K562 (cell line): ENCODE measurements around the gene GPX6. TPM values are rescaled to one million over a fixed set of nuclear protein-coding genes. Genes with fewer than 3 reads are reported as not detected.

Experiments
- BDP1 ChIP-seq: IDR thresholded peaks from 3 replicates; pipeline ENCODE4 v1.6.1; 2011; ENCODE audit not compliant: insufficient read length, insufficient read depth
- BRCA1 ChIP-seq, 2 experiments: fragments of 450-650 bp in 1 of 2; sonication (generic) in 1 of 2; formaldehyde crosslinking in 1 of 2; IDR thresholded peaks; 2 replicates each; pipeline versions ENCODE4 v1.5.0 to v1.6.1; 2017 to 2020; ENCODE audit warnings: mild to moderate bottlenecking in 1 of 2, missing genetic modification reagents in 1 of 2
- CBX3 ChIP-seq, 2 experiments: IDR thresholded peaks; 1 replicate in 1 of 2; 2 replicates in 1 of 2; pipeline ENCODE4 v1.6.1; 2012; ENCODE audit warnings: inconsistent platforms in 2 of 2, low read length in 2 of 2, borderline replicate concordance in 1 of 2, control low read depth in 1 of 2
- E2F5 ChIP-seq: sonication (generic); formaldehyde crosslinking; IDR thresholded peaks from 2 replicates; pipeline ENCODE4 v1.8.0; 2022; ENCODE audit warnings: mild to moderate bottlenecking, missing genetic modification reagents
- MCM2 ChIP-seq: fragments of 450-650 bp; IDR thresholded peaks from 2 replicates; pipeline ENCODE4 v1.6.1; 2017; ENCODE audit warnings: low read depth, mild to moderate bottlenecking
- MTA3 ChIP-seq: fragments of 450-650 bp; formaldehyde crosslinking; IDR thresholded peaks from 2 replicates; pipeline ENCODE4 v1.6.1; 2017; ENCODE audit warnings: mild to moderate bottlenecking, borderline replicate concordance
- PTRF ChIP-seq: fragments of 450-650 bp; IDR thresholded peaks from 2 replicates; pipeline ENCODE4 v1.6.1; 2016; ENCODE audit warnings: mild to moderate bottlenecking, missing genetic modification characterization, missing compliant biosample characterization
- RBM39 ChIP-seq: fragments of 200-400 bp; formaldehyde crosslinking; optimal IDR thresholded peaks from 2 replicates; pipeline ENCODE3; 2018; ENCODE audit warnings: low read depth, low read length
- RERE ChIP-seq: sonication (generic); formaldehyde crosslinking; IDR thresholded peaks from 2 replicates; pipeline ENCODE4 v1.8.0; 2023; ENCODE audit warnings: missing genetic modification reagents, mild to moderate bottlenecking, borderline replicate concordance
- RFX5 ChIP-seq: IDR thresholded peaks from 2 replicates; pipeline ENCODE4 v1.6.1; 2011; ENCODE audit warnings: low read depth, mild to moderate bottlenecking, improper control_type of control experiment, low read length
- STAT5A ChIP-seq: IDR thresholded peaks from 2 replicates; pipeline ENCODE4 v1.6.1; 2012; ENCODE audit warnings: low read length, inconsistent platforms, borderline replicate concordance
- ZNF316 ChIP-seq: fragments of 450-650 bp; IDR thresholded peaks from 2 replicates; pipeline ENCODE4 v1.6.1; 2016
- ZNF717 ChIP-seq: fragments of 250-450 bp; sonication (Bioruptor Pico); IDR thresholded peaks from 2 replicates; pipeline ENCODE4 v1.5.0; 2021
- polyA plus RNA-seq, 8 experiments: library from polyadenylated mRNA; depleted of rRNA in 4 of 8; stranded (reverse) in 5 of 8; unstranded in 3 of 8; fragments of >200 nt; fragmentation: Nextera tagmentation in 2 of 8; fragmentation: Illumina TruSeq in 1 of 8; extraction: Ambion mirVana in 2 of 8; extraction: Trizol in 1 of 8; gene quantifications; 2 replicates each; pipeline versions ENCODE4 v1.2.1 to v1.2.3, GENCODE V29; 2011 to 2014; ENCODE audit warnings: inconsistent platforms in 1 of 8, missing spikeins in 1 of 8
- total RNA-seq, 7 experiments: library from RNA; depleted of rRNA in 6 of 7; stranded (reverse); fragments of >200 nt in 6 of 7; fragmentation: Illumina TruSeq in 2 of 7; extraction: Trizol in 2 of 7; gene quantifications; 2 replicates each; pipeline versions ENCODE4 v1.2.1 to v1.2.3, GENCODE V29; 2011 to 2021; ENCODE audit warnings: low replicate concordance in 1 of 7
- TF ChIP-seq, protein P1 (sequence below): fragments of 450-650 bp; IDR thresholded peaks from 2 replicates; pipeline ENCODE4 v1.6.1; 2016; ENCODE audit warnings: low read depth

Gene GPX6
- total and polyA plus RNA-seq, 9 of the 15 experiments (the other 6 are each of a cell fraction or from before 2014, with no cell fraction given), result not detected

GRCh38 chr6:28480253-28480932 is 35.2 kb downstream of the GPX6 start (continued):
- TF ChIP-seq, protein P1, sequence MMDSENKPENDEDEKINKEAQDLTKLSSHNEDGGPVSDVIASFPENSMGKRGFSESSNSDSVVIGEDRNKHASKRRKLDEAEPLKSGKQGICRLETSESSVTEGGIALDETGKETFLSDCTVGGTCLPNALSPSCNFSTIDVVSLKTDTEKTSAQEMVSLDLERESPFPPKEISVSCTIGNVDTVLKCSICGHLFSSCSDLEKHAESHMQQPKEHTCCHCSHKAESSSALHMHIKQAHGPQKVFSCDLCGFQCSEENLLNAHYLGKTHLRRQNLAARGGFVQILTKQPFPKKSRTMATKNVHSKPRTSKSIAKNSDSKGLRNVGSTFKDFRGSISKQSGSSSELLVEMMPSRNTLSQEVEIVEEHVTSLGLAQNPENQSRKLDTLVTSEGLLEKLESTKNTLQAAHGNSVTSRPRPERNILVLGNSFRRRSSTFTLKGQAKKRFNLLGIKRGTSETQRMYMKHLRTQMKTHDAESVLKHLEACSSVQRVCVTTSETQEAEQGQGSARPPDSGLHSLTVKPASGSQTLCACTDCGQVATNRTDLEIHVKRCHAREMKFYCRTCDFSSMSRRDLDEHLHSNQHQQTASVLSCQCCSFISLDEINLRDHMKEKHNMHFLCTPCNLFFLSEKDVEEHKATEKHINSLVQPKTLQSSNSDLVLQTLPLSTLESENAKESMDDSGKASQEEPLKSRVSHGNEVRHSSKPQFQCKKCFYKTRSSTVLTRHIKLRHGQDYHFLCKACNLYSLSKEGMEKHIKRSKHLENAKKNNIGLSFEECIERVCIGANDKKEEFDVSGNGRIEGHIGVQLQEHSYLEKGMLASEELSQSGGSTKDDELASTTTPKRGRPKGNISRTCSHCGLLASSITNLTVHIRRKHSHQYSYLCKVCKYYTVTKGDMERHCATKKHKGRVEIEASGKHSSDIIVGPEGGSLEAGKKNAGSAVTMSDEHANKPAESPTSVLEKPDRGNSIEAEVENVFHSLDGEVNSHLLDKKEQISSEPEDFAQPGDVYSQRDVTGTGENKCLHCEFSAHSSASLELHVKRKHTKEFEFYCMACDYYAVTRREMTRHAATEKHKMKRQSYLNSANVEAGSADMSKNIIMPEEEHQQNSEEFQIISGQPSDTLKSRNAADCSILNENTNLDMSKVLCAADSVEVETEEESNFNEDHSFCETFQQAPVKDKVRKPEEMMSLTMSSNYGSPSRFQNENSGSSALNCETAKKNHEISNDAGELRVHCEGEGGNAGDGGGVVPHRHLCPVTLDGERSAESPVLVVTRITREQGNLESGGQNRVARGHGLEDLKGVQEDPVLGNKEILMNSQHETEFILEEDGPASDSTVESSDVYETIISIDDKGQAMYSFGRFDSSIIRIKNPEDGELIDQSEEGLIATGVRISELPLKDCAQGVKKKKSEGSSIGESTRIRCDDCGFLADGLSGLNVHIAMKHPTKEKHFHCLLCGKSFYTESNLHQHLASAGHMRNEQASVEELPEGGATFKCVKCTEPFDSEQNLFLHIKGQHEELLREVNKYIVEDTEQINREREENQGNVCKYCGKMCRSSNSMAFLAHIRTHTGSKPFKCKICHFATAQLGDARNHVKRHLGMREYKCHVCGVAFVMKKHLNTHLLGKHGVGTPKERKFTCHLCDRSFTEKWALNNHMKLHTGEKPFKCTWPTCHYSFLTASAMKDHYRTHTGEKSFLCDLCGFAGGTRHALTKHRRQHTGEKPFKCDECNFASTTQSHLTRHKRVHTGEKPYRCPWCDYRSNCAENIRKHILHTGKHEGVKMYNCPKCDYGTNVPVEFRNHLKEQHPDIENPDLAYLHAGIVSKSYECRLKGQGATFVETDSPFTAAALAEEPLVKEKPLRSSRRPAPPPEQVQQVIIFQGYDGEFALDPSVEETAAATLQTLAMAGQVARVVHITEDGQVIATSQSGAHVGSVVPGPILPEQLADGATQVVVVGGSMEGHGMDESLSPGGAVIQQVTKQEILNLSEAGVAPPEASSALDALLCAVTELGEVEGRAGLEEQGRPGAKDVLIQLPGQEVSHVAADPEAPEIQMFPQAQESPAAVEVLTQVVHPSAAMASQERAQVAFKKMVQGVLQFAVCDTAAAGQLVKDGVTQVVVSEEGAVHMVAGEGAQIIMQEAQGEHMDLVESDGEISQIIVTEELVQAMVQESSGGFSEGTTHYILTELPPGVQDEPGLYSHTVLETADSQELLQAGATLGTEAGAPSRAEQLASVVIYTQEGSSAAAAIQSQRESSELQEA, result no peak
- no peak for TF ChIP-seq MCM2
- TF ChIP-seq RERE (CRISPR knock-in tag), result no peak
- peak; percentile 96 for TF ChIP-seq ZNF316
- TF ChIP-seq CBX3 (IDR thresholded peaks at IDR 0.05; ENCODE audit: borderline replicate concordance in 1 of 2, low read length in 2 of 2), result peak in 1 of 2 experiments; percentile 71; a peak in 1 of 3 replicates
- TF ChIP-seq BRCA1 (IDR thresholded peaks at IDR 0.05), result no peak
- TF ChIP-seq BRCA1 (CRISPR knock-in tag; IDR thresholded peaks at IDR 0.05), result no peak
- TF ChIP-seq BDP1, result no peak
- no peak for TF ChIP-seq RFX5
- no peak for TF ChIP-seq ZNF717
- peak; percentile 71; the same call in 1 of the 2 replicates for TF ChIP-seq MTA3
- no peak for TF ChIP-seq PTRF
- no peak for TF ChIP-seq RBM39
- no peak for TF ChIP-seq E2F5 (CRISPR knock-in tag)
- peak; percentile 70; the same call in 1 of the 2 replicates for TF ChIP-seq STAT5A
